GM18502 (cell line): ENCODE data around the gene SCAF8.
A peak's percentile ranks its signal among the peaks of the same experiment; 100 is the strongest.
"Not testable (repeated sequence)": the region's sequence is repeated elsewhere in the genome, so short reads cannot be mapped to it uniquely, and the experiment has no call there.

Experiments
- ATAC-seq: cut with Tn5 transposase; IDR thresholded peaks from one replicate; pipeline ENCODE4 v1.9.1; 2021; ENCODE audit warnings: mild to moderate bottlenecking; ENCODE audit not compliant: unreplicated experiment, poor library complexity

The SCAF8 gene, protein sequence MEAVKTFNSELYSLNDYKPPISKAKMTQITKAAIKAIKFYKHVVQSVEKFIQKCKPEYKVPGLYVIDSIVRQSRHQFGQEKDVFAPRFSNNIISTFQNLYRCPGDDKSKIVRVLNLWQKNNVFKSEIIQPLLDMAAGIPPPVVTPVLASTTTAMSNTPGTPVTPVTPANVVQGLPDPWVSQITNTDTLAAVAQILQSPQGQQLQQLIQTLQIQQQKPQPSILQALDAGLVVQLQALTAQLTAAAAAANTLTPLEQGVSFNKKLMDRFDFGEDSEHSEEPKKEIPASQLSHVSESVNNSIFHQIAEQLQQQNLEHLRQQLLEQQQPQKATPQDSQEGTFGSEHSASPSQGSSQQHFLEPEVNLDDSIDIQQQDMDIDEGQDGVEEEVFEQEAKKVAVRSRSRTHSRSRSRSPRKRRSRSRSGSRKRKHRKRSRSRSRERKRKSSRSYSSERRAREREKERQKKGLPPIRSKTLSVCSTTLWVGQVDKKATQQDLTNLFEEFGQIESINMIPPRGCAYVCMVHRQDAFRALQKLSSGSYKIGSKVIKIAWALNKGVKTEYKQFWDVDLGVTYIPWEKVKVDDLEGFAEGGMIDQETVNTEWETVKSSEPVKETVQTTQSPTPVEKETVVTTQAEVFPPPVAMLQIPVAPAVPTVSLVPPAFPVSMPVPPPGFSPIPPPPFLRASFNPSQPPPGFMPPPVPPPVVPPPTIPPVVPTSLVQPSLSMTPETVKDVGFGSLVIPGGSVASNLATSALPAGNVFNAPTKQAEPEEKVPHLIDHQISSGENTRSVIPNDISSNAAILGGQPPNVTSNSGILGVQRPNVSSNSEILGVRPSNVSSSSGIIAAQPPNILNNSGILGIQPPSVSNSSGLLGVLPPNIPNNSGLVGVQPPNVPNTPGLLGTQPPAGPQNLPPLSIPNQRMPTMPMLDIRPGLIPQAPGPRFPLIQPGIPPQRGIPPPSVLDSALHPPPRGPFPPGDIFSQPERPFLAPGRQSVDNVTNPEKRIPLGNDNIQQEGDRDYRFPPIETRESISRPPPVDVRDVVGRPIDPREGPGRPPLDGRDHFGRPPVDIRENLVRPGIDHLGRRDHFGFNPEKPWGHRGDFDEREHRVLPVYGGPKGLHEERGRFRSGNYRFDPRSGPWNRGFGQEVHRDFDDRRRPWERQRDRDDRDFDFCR (N-terminal part only)

DNA sequence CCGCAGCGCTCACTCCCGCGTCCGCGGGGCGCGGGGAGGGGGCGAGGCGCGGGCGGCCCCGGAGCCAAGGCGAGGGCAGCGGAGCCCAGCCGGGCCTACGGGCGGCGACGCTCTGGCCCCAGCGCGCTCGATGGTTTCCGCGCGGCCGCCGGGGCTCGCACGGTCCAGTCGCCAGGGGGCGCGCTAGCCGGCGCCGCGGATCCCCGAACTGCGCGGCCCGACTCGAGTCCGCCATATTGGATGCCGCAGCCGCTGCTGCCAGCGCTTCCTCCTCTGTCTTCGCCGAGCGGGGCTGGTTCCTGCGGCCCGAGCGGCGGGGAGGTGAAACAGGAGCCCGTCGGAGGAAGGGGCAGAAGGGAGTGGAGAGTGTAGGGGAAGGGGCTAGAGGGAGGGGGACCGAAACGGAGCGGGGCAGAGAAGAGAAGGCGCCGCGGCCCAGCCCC, at the start of gene SCAF8:
TSS of gene SCAF8 (plus strand) at position 234 of the 443 bp plus-strand sequence. CDS start 485 bp downstream, outside the sequence.
- ATAC-seq, result peak; percentile 81

DNA sequence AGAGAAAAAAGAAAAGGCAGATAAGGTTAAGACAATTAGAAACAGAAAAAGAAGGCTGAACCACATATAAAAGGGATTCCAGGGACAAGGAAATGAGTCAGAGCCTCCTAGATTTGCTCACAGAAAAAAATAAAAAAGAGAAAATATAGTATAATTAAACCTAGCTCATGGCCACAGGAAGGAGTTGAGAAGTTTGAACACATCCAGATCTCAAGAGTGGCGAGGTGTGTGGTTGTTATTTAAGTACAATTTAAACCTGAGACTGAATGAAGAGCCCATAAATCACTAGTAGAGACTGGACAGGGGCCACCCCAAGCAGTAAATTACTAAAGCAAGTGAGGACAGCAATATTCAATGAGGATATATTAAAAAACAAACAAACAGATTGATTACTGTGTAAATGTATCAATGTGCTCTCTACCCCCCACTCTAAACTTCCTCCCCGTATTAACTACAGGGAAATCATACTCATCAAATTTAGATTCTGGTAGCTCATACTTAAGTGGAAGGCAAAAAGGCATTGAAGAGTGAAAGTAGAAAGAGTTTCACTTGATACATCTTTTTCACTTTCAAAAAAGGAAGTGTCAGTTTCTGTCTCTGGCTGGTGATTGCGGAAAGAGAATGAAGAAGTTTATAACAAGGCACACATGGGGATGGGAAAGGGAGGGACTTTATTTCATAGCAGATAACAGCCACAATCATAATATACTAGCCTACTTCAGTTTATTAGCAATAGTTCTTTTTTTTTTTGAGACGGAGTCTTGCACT, 49.3 kb upstream of the SCAF8 start:
- peak; percentile 94 for ATAC-seq

DNA sequence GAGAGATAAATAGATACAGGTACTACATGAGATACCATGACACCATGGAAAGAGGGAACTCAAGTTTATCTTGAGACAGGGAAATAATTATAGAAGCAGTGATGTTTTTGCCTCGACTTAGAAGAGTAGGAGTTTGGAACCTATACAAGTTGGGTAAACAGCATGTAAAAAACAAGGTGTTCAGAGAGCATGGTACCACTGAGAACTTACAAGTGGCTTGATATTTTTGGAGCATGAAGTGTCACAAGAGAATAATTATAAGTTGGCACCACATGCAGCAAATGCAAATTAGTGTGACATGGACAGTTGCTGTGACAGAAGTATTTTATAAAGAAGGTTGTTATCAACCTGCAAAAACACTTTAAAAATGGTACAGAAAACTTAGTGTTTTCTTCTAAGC, 47.1 kb upstream of the SCAF8 start:
- no peak for ATAC-seq

DNA sequence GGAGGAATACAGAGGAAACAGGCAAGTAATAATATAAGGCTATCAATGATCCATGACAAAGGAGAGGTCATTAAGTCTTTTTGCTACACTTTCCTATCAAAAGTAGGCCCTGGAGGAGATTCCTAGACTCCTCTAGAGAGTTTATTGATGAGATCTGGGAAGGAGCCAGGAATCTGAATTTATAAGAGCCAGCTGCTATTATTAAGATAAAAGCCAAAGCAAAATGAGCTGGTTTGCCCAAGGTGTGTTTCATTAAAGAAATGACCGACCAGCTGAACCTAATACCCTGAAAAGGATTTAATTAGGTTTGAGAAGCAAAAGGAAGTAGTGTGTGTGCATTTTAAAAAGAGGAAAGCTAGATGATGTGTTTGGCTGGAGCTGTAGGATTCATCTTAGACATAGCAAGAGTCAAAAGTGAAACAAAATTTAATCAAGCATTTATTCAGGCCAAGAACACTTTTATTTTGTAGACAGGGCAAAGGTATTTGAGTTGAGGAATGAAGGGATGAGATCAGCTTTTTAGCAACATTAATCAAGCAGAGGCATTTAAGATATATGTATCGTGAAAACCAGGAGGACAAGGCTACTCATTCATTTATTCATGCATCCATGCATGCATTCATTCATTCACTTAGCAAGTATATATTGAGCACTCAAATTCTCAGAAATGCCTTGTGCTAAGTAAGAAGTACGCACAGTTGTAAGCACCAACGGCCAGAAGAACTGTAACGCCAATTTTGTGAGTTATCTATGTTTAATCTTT, 43.5 kb upstream of the SCAF8 start:
- ATAC-seq, result no peak

DNA sequence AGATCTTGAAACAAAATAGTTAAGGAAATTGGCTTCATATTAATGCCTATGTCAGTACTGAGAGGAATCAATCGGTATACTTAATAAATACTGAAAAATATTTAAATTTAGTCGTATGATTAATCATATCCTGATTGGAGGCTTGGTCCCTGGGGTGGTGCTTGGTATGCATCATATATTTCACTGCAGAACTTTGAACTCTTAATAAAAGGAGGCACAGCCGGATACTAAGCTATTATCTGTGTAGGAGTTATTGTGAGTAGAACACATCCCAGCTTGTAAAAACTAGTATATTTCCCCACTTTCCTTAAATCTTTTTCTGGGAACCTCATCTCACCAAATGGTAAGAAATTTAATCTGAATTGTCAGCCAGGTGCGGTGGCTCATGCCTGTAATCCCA, 42.4 kb upstream of the SCAF8 start:
- ATAC-seq, result no peak

DNA sequence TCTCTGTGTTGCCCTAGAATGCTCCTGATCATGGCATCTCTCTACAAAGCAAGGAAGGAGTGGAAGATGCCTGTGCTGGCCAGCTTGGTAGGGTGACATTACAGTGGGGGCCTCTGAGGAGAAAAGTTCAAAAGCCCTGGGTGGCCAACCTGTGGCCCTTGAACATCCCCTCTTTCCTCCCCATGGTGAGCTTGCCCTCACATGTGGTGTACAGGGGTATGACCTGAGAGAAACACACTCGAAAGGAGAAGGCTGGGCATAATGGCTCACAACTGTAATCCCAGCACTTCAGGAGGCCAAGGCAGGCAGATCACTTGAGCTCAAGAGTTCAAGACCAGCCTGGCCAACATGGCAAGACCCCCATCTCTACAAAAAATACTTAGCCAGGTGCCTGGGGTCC, 36.6 kb upstream of the SCAF8 start:
- no peak for ATAC-seq

DNA sequence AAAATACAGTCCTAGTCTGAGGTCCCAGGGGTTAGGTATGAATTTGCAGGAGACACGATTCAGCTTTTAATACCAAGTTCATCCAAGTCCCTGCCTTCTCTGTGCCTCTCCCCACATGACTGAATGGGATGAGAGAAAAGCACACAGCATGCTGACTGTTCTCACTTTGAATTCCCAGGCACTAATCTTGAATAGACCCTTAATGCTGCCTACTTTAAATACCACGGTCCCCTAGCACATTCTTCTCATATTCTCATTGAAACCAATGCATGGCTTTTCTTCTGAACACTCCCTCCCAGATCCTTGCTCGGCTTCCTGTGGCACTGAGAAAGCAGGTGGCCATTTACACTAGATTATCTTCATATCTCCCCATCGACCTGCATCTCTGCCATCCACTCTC, 30.1 kb upstream of the SCAF8 start:
- no peak for ATAC-seq

DNA sequence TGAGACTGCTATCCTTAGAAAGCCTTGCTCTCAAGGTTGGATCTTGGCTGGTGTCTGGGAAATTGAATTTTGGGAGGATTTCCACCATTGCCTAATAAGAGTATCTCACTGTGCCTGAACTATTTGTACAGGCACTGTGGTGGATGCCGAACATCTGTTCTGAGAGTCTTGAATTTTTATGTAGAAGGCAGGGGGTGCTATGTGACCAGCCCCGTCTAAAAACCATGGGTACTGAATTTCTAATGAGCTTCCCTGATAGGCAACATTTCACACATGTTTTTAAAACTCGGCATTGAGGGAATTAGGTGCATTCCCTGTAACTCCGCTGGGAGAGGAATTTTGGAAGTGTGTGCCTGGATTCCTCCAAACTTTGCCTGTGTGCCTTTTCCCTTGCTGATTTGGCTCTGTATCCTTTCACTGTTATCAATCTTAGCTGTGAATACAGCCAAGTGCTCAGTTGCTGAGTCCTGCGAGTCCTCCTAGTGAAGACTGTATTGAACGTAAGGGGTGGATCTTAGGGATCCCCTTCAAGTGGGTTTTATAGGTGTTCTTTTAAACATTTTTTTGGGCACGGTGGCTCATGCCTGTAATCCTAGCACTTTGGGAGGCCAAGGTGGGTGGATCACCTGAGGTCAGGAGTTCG, 27.6 kb upstream of the SCAF8 start:
- no peak for ATAC-seq

DNA sequence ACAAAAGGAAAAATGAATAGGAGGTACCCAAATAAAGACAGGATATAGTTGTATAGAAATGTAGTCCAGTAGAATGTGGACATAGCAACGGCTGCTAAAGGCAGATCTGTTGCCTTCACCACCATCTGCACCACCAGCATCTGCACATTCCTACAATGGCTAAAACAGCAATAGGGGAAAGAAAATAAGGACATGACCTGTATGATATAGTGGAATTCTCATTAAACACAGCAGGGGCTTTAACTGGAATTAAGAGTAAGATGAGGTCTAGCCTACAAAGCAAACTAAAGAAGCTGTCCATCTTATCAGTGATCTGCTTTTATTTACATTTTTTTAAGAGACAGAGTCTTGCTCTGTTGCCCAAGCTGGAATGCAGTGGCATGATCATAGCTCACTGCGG, 26.8 kb upstream of the SCAF8 start:
- ATAC-seq, result no peak

DNA sequence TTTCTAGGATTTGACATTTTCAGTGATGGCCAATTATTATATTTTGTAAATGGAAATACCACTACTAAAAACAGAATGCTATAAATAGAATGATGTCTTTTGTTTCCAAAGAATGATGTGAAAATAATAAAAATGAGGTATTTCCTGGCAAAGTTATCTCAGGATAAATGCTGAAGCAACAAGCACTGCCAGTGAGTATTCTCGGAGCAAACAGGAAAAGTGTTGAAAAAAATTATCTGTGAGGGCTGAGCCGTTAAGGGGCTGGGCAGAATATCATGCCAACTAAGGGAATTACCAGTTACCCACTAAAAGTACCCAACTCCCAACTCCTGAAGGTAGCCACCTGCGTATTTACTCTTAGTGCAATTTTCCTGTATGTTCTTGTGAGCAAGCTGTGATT, 23.6 kb upstream of the SCAF8 start:
- ATAC-seq, result no peak

DNA sequence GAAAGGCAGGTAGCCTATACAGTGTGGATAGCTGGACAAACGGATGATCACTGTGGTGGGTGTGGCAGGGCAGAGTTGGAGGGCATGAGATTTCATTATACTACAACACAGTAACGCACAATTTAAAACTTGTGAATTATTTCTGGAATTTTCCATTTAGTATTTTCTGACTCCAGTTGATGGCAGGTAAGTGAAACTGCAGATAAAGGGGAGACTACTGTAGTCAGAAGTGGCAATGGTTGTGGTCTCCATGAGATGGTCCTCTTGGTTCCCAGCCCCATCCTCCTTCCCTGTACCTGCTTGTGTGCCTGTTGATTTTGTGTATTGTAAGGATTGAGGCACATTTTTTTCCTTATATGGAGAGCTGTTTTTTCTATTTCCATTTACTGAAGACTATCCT, 22.5 kb upstream of the SCAF8 start:
- ATAC-seq, result no peak

DNA sequence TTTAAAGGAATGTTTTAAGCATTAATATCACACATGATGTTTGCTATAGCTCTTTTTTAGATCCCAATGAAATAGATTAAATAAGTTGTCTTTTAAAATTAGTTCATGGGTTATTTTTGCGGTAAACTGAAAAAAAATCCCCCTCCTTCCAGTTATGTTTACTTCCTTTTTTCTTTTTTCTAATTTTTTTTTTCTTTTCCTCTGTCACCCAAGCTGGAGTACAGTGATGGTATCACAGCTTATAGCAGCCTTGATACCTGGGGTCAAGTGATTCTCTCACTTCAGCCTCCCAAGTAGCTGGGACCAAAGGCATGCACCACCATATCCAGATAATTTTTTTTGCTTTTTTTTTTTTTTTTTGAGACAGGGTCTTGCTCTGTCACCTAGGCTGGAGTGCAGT, 17.8 kb upstream of the SCAF8 start:
- ATAC-seq, result no peak

DNA sequence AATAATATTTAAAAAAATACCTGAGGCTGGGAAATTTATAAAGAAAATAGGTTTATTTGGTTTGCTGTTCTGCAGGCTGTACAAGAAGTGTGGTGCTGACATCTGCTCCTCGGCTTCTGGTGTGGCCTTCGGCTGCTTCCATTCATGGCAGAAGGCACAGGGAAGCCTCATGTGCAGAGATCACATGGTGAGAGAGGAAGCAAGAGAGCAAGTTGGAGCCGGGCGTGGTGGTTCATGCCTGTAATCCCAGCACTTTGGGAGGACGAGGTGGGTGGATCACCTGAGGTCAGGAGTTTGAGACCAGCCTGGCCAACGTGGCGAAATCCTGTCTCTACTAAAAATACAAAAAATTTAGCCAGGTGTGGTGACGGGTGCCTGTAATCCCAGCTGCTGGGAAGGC, 16.9 kb upstream of the SCAF8 start:
- ATAC-seq, result not testable (repeated sequence)

DNA sequence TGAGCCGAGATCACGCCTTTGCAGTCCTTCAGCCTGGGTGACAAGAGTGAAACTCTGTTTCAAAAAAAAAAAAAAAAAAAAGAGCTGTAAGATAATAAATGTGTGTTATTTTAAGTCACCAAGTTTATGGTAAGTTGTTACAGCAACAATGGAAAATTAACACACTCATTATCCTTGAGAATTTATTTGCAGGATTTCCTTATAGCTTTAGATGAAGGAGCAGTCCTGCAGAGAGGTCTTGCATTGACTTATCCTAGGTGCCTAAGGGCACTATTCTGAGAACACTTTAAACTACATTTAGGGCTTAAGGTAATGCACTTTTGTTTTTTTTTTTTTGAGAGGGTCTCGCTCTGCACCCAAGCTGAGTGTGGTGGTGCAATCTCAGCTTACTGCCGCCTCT, 13.8 kb upstream of the SCAF8 start:
- no peak for ATAC-seq

DNA sequence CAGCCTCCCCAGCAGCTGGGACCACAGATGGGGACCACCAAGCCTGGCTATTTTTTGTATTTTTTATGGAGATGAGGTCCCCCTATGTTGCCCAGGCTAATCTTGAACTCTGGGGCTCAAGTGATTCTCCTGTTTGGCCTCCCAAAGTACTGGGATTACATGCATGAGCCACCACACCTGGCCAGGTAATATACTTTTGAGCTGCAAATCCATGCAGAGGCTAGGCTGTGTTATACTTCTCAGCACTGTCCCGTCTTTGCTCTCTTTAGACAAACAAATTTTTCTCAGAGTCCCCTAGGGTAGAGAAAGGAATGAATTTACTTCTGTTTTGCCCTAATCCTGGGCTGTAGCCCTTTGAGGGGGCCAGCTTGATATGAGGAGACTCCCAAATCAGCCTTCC, 13.4 kb upstream of the SCAF8 start:
- no peak for ATAC-seq

DNA sequence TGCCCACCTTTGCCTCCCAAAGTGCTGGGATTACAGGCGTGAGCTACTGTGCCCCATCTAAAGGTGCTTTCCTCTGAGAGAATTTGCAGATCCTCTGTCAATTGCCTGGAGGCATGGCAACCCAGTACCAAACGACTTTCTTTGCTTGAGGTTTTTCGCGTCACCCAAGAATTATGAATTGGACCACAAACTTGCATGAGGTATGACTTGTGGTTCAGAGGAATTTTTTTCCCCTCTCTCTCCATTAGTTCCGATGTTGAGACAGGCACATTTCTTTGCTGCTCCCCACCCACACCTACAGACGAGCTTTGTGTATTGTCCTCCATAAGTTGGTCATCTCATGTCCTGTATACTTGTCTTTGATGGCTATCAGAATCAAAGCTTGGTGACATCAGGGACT, 11.8 kb upstream of the SCAF8 start:
- no peak for ATAC-seq

DNA sequence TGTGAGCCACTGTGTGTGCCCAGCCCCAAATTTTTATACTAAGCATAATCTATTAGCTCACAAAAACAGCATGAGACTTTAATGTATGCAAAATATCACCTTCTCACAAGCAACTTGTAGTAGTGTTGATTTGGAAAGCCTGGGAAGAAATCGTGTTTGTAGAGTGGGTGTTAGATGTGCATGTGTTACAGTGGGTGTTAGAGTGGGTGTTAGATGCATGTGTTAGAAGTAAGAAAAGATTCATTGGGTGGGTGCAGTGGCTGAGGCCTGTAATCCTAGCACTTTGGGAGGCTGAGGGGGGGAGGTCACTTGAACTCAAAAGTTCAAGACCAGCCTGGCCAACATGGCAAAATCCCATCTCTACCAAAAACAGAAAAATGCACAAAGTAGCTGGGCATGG, 6.3 kb upstream of the SCAF8 start:
- ATAC-seq, result no peak

DNA sequence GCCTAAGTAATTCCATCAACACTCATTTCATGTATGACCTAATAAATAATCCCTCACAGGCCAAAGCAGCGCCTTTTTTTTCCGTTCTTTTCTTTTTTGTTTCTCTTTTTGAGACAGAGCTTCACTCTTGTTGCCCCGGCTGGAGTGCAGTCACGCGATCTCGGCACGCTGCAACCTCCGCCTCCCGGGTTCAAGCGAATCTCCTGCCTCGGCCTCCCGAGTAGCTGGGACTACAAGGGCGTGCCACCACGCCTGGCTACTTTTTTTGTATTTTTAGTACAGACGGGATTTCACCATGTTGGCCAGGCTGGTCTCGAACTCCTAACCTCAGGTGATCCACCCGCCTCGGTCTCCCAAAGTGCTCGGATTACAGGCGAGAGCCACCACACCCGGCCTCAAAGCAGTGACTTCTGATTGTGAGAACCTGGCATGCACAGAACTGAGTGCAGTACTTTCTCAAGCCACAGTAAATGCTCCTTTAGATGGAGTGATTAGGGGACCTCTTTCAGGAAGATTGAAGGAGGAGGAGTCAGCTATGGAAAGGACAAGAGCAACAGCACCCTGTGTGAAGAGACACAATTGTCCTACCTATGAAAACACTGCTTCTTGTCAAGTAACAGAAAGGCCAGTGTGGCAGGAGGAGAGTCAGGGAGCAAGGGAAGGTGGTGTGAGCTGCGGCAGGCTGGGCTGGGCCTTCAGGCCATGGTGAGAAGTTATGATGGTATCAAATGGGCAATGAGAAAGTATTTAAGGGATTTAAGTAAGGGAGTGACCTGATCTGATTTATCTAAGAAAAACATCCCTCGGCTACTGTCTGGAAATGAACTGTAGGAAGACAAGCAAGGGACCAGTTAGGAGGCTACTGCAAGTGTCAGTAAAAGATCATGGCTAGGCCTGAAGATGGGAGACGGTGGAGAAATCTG, 1.7 kb upstream of the SCAF8 start:
- no peak for ATAC-seq
